IMR-90 (cell line): ENCODE data around the gene RDH16. TPM values are rescaled to one million over a fixed set of nuclear protein-coding genes. Genes with fewer than 3 reads are reported as not detected.
A peak's percentile ranks its signal among the peaks of the same experiment; 100 is the strongest.

Experiments used
- ATAC-seq: fragments of 200-7000 bp; cut with Tn5 transposase; 2 replicates; pipeline ENCODE4 v1.9.1; 2020; ENCODE audit warnings: low read depth, mild to moderate bottlenecking, moderate library complexity
- BruUV-seq: library from RNA; stranded (reverse); fragments of 400-500 nt; replicated peaks from 2 replicates; lab custom pipeline; 2021; lab: Mats Ljungman, UMichigan
- CTCF ChIA-PET: fragments of 300-600 bp; formaldehyde crosslinking; extraction: SDS; loops from one replicate; lab custom pipeline; 2021; ENCODE audit warnings: antibody characterized with exemption; lab: Yijun Ruan, JAX
- POLR2A ChIA-PET: fragments of 300-600 bp; sonication (Branson Sonifier 250); formaldehyde crosslinking; loops from one replicate; lab custom pipeline; 2022; ENCODE audit warnings: antibody characterized with exemption; ENCODE audit not compliant: unreplicated experiment; lab: Charles Lee
- DNase-seq: peaks from one replicate; pipeline ENCODE4 v3.0.0; 2013
- H2AFZ ChIP-seq: replicated peaks from 2 replicates; pipeline ENCODE3; 2013; ENCODE audit warnings: low read length, mild to moderate bottlenecking; ENCODE audit not compliant: poor library complexity
- H2AK5ac ChIP-seq: 2 replicates; pipeline ENCODE4 v1.6.1; 2013; ENCODE audit warnings: low read depth, low read length, inconsistent platforms
- H2AK9ac ChIP-seq: replicated peaks from 2 replicates; pipeline ENCODE3; 2013; ENCODE audit warnings: mild to moderate bottlenecking, low read depth, low read length, moderate library complexity; ENCODE audit not compliant: poor library complexity
- H2BK120ac ChIP-seq: 2 replicates; pipeline ENCODE4 v1.6.1; 2013; ENCODE audit warnings: low read depth, low read length, inconsistent platforms
- H2BK15ac ChIP-seq: 3 replicates; pipeline ENCODE4 v1.6.1; 2013; ENCODE audit warnings: low read depth, low read length, inconsistent platforms
- H2BK20ac ChIP-seq: 2 replicates; pipeline ENCODE4 v1.6.1; 2013; ENCODE audit warnings: low read depth, mild to moderate bottlenecking, inconsistent platforms, low read length, moderate library complexity
- H2BK5ac ChIP-seq: 2 replicates; pipeline ENCODE4 v1.6.1; 2013; ENCODE audit warnings: mild to moderate bottlenecking, low read depth, low read length, inconsistent platforms; ENCODE audit not compliant: poor library complexity, severe bottlenecking
- H3K14ac ChIP-seq: replicated peaks from 2 replicates; pipeline ENCODE4 v1.6.1; 2013; ENCODE audit warnings: low read depth, low read length, inconsistent platforms
- H3K18ac ChIP-seq: 2 replicates; pipeline ENCODE4 v1.6.1; 2013; ENCODE audit warnings: low read depth, low read length, control low read depth
- H3K23ac ChIP-seq: 2 replicates; pipeline ENCODE4 v1.6.1; 2013; ENCODE audit warnings: low read depth, low read length, inconsistent platforms
- H3K27ac ChIP-seq: 2 replicates; pipeline ENCODE4 v1.5.1; 2013; ENCODE audit warnings: mild to moderate bottlenecking, control low read depth, low read length; ENCODE audit not compliant: insufficient read depth
- H3K27me3 ChIP-seq: 2 replicates; pipeline ENCODE4 v1.6.1; 2013; ENCODE audit warnings: low read length; ENCODE audit not compliant: control insufficient read depth, insufficient read depth
- H3K36me3 ChIP-seq: 2 replicates; pipeline ENCODE4 v1.6.1; 2013; ENCODE audit warnings: low read length, mixed read lengths; ENCODE audit not compliant: control insufficient read depth, insufficient read depth
- H3K4ac ChIP-seq: 2 replicates; pipeline ENCODE4 v1.6.1; 2013; ENCODE audit warnings: low read depth, low read length, inconsistent platforms
- H3K4me1 ChIP-seq: 2 replicates; pipeline ENCODE4 v1.6.1; 2013; ENCODE audit warnings: low read length, mixed read lengths; ENCODE audit not compliant: control insufficient read depth, insufficient read depth
- H3K4me2 ChIP-seq: 2 replicates; pipeline ENCODE4 v1.6.1; 2013; ENCODE audit warnings: low read depth, mild to moderate bottlenecking, control low read depth, low read length, moderate library complexity
- H3K4me3 ChIP-seq: 2 replicates; pipeline ENCODE4 v1.5.1; 2013; ENCODE audit warnings: low read depth, mild to moderate bottlenecking, control low read depth, low read length, moderate library complexity; ENCODE audit not compliant: insufficient read depth
- H3K56ac ChIP-seq: 2 replicates; pipeline ENCODE4 v1.6.1; 2013; ENCODE audit warnings: low read length, inconsistent platforms; ENCODE audit not compliant: insufficient read depth; ENCODE audit errors: extremely low read depth
- H3K79me1 ChIP-seq, 2 experiments: 2 replicates each; pipeline ENCODE4 v1.6.1; 2013; ENCODE audit warnings: low read length in 2 of 2, inconsistent platforms in 1 of 2, low read depth in 1 of 2
- H3K9ac ChIP-seq: 2 replicates; pipeline ENCODE4 v1.6.1; 2013; ENCODE audit warnings: low read depth, low read length, control low read depth
- H3K9me1 ChIP-seq: 2 replicates; pipeline ENCODE4 v1.6.1; 2013; ENCODE audit warnings: low read length, inconsistent platforms; ENCODE audit not compliant: insufficient read depth
- H3K9me3 ChIP-seq: 2 replicates; pipeline ENCODE4 v1.6.1; 2013; ENCODE audit warnings: low read length; ENCODE audit not compliant: control insufficient read depth, insufficient read depth
- H4K20me1 ChIP-seq: 2 replicates; pipeline ENCODE4 v1.6.1; 2013; ENCODE audit warnings: low read length, inconsistent platforms; ENCODE audit not compliant: insufficient read depth
- H4K5ac ChIP-seq: 2 replicates; pipeline ENCODE4 v1.6.1; 2013; ENCODE audit warnings: mild to moderate bottlenecking, low read depth, low read length, control low read depth
- H4K8ac ChIP-seq, 2 experiments: 2 replicates each; pipeline ENCODE4 v1.6.1; 2013; ENCODE audit warnings: low read depth in 2 of 2, low read length in 2 of 2, control low read depth in 1 of 2, inconsistent platforms in 1 of 2
- H4K91ac ChIP-seq: 2 replicates; pipeline ENCODE4 v1.6.1; 2013; ENCODE audit warnings: low read depth, low read length, inconsistent platforms; ENCODE audit not compliant: insufficient read depth
- BHLHE40 ChIP-seq: fragments of 150-350 bp; IDR thresholded peaks from 2 replicates; pipeline ENCODE4 v1.6.1; 2016; ENCODE audit warnings: mild to moderate bottlenecking, low read depth, low read length
- CHD1 ChIP-seq: IDR thresholded peaks from 2 replicates; pipeline ENCODE4 v1.6.1; 2012; ENCODE audit warnings: low read depth, low read length, improper control_type of control experiment
- MAZ ChIP-seq: IDR thresholded peaks from 2 replicates; pipeline ENCODE4 v1.6.1; 2012; ENCODE audit warnings: low read depth, mild to moderate bottlenecking, low read length, improper control_type of control experiment, moderate library complexity, borderline replicate concordance
- MXI1 ChIP-seq: IDR thresholded peaks from 2 replicates; pipeline ENCODE4 v1.6.1; 2012; ENCODE audit warnings: low read depth, mild to moderate bottlenecking, low read length, moderate library complexity, borderline replicate concordance
- POLR2A ChIP-seq: IDR thresholded peaks from 2 replicates; pipeline ENCODE4 v1.6.1; 2012; ENCODE audit warnings: mild to moderate bottlenecking, low read depth, low read length
- RAD21 ChIP-seq: IDR thresholded peaks from 2 replicates; pipeline ENCODE4 v1.6.1; 2012; ENCODE audit warnings: low read length, improper control_type of control experiment
- RCOR1 ChIP-seq: IDR thresholded peaks from 2 replicates; pipeline ENCODE4 v1.6.1; 2012; ENCODE audit warnings: mild to moderate bottlenecking, low read length, improper control_type of control experiment; ENCODE audit not compliant: insufficient replicate concordance
- RFX5 ChIP-seq: IDR thresholded peaks from 2 replicates; pipeline ENCODE4 v1.8.0; 2012; ENCODE audit warnings: low read depth, mild to moderate bottlenecking, low read length, moderate library complexity
- SMC3 ChIP-seq: fragments of 150-350 bp; IDR thresholded peaks from 2 replicates; pipeline ENCODE4 v1.6.1; 2016; ENCODE audit warnings: low read depth, mild to moderate bottlenecking, antibody characterized with exemption, low read length, moderate library complexity
- WGBS, 2 experiments: methylation state at CpG; one replicate each; pipeline versions ENCODE4 v1.1.5 to v1.1.7; 2013; ENCODE audit warnings: missing lambda C conversion rate in 2 of 2; ENCODE audit not compliant: insufficient read length in 1 of 2; ENCODE audit errors: extremely low coverage in 2 of 2; 5-methylcytosine and 5-hydroxymethylcytosine counted together
- dilution Hi-C: fragments of 300-500 bp; cut with HindIII; formaldehyde crosslinking; loops from one replicate; pipeline ENCODE4 v1.14.3; 2018; ENCODE audit warnings: low sequenced_read_pairs; ENCODE audit not compliant: unreplicated experiment
- in situ Hi-C: fragments of 300-500 bp; cut with MboI; formaldehyde crosslinking; loops from 3 replicates; pipeline ENCODE4 v1.14.3; 2019; ENCODE audit warnings: low sequenced_read_pairs, inconsistent platforms, mixed read lengths
- intact Hi-C: fragments of 100-400 bp; cut with micrococcal nuclease; formaldehyde crosslinking; loops from 2 replicates; pipeline ENCODE4 v1.10.0; 2022
- polyA plus RNA-seq, 3 experiments: library from polyadenylated mRNA; depleted of rRNA; stranded (reverse); fragments of >200 nt; gene quantifications; 2 replicates each; pipeline ENCODE4 v1.2.3, GENCODE V29; 2012; ENCODE audit warnings: low replicate concordance in 1 of 3
- total RNA-seq: library from RNA; depleted of rRNA; stranded (reverse); fragments of >200 nt; gene quantifications from 2 replicates; pipeline ENCODE4 v1.2.3, GENCODE V29; 2012
- TF ChIP-seq, protein P1 (sequence below): conservative IDR thresholded peaks from 2 replicates; pipeline ENCODE4 v1.5.1; 2012; ENCODE audit warnings: mild to moderate bottlenecking, low read depth, low read length, improper control_type of control experiment

The RDH16 gene
- total and polyA plus RNA-seq, 2 of the 4 experiments (the other 2 are of a cell fraction): not detected

DNA sequence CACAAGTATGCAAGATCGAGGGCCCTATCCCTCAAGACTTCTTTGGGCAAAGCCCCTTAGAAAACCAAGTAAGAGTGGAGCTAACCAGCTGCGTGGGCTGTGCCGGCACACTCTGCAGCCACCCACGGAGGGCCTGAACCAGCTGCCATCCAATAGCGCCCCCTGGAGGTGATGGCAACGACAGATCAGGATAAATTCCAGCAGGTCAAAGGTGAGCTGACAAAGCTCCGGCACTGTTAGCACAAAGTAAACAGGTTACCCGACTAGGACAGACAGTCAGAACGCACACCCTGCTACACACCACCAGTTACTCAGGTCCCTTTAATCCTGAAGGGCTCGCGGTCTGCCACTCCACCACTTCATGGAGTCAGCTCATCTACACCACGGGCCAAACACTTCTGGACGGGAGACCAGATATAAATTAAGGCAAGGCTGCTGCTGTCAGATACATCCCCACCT lies 44.1 kb upstream of the RDH16 start:
- Histone ChIP-seq H3K27ac (no peak overlapping the region), H3K4me3 (no peak overlapping the region), H2AFZ (no peak overlapping the region), H3K9ac (no peak overlapping the region), H3K9me1 (peaks cover 18% of the 10 kb centered on the region), H3K4me1 (peaks cover 6% of the 10 kb centered on the region), H3K79me1 (peaks cover 34 to 82% of the 10 kb centered on the region in 2 experiments), H3K36me3 (peaks cover 50% of the 10 kb centered on the region), H2BK15ac (no peak overlapping the region), H3K14ac (no peak overlapping the region), H2BK120ac (no peak overlapping the region), H3K18ac (no peak overlapping the region), H4K5ac (no peak overlapping the region), H3K4me2 (no peak overlapping the region), H3K9me3 (no peaks in the 10 kb centered on the region), H2BK5ac (no peak overlapping the region), H3K27me3 (no peaks in the 10 kb centered on the region), H3K23ac (peak overlapping the region; percentile 32; the same call in 1 of the 2 replicates), H2AK5ac (no peak overlapping the region), H2BK20ac (no peak overlapping the region), H3K4ac (peak overlapping the region; percentile 32; the same call in 1 of the 2 replicates), H4K20me1 (peaks cover 46% of the 10 kb centered on the region), H4K91ac (no peak overlapping the region), H2AK9ac (peak overlapping the region; percentile 25), H3K56ac (no peak overlapping the region), H4K8ac (no peak overlapping the region)
- DNase-seq (peak; percentile 60), ATAC-seq (peak; percentile 48)
- 18% methylated on average over 5 of the region's 13 CpGs; no CpG with 5 or more reads in 1 of the 2 experiments for WGBS, 2 experiments
- no TSS peak for BruUV-seq
- POLR2A ChIA-PET: no interaction called here
- CTCF ChIA-PET: interaction anchor here (0.5 to 1.8 kb wide), 17 partner anchors 10 to 373 kb away, joined by 3 to 7 read pairs (median 3); partner anchors contain the start of gene HSD17B6
- intact Hi-C loops (loop anchor here (2.0 to 10.0 kb wide), 3 partner anchors 159 to 357 kb away; partner anchors contain the start of gene ATP5F1B), in situ Hi-C loops (loop anchor here (10.0 kb wide), 1 partner anchor 367 kb away; the partner anchor contains the start of gene BAZ2A), dilution Hi-C loops (no loop called here)
- TF ChIP-seq BHLHE40 (peak; percentile 44; the same call in 1 of the 2 replicates), POLR2A (no peak), SMC3 (peak; percentile 54), CHD1 (no peak), RAD21 (peak; percentile 70), MAZ (no peak), MXI1 (0 out of 2 replicates have a peak, but pooled peaks have one; percentile 19), RFX5 (no peak), RCOR1 (peak; percentile 73)
- TF ChIP-seq, protein P1, sequence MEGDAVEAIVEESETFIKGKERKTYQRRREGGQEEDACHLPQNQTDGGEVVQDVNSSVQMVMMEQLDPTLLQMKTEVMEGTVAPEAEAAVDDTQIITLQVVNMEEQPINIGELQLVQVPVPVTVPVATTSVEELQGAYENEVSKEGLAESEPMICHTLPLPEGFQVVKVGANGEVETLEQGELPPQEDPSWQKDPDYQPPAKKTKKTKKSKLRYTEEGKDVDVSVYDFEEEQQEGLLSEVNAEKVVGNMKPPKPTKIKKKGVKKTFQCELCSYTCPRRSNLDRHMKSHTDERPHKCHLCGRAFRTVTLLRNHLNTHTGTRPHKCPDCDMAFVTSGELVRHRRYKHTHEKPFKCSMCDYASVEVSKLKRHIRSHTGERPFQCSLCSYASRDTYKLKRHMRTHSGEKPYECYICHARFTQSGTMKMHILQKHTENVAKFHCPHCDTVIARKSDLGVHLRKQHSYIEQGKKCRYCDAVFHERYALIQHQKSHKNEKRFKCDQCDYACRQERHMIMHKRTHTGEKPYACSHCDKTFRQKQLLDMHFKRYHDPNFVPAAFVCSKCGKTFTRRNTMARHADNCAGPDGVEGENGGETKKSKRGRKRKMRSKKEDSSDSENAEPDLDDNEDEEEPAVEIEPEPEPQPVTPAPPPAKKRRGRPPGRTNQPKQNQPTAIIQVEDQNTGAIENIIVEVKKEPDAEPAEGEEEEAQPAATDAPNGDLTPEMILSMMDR: peak; percentile 78
